ENCODE measurements around the gene MBNL3.

MBNL3 gene

DNA sequence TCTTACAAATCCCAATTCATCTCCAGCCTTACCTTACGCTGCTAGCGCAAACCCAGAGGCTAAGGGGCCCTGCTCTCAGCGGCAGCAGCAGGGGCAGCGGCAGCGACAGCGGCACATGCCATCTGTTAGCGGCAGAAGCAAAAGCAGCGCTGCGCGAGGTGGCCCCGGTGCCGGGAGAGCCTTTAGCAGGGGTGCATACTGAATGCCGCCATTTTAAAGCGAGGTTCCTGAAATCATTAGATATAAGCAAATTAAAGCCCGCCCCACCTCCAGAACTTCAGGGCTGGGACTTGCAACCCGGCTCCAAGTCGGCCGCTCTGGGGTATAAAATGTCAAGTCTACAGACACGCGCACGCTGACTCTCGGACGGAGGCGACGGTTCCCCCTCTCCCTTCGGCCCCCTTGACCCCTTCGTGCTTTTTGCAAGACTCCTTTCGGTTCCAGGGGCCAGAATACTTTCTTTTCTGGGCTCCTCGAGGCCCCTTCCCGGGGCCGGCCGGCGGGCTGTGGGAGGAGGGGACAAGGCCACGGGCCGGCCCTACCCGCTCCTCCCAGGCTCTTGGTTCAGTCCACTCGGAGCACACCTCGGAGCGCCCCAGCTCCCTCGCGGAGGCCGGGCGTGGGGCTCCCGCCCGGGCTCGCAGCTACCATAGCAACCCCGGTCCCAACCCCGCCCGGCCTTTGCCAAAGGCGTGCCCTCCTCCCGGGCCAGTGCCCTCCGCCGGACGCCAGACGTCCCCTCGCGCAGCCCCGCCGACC lies at the start of gene MBNL3:
Gene MBNL3 (minus strand): TSS at position 220 of the 759 bp plus-strand sequence. CDS start 49,427 bp downstream, outside the sequence.
- peak; percentile 30 for DNase-seq (ENCODE audit: low read depth)

DNA sequence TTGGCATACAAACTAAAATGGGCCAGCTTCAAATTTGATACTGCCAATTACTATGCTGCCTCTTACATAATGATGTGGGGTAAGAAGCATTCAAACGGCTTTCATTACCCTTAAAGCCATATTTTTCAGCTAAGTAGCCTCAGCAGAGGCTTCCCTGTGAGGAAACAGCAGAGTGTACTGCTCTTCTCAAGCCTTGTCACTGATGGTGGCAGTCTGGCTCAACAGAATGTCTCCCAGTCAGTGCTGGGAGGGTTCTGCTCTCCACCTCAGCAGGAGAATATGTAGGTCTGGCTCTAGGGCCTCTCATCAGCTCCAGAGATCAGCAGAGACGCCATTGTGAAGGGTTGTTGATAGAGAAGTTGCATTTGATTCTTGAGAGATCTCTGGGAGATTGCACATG lies 44.6 kb upstream of the MBNL3 start:
- DNase-seq (ENCODE audit: low read depth) = no peak

DNA sequence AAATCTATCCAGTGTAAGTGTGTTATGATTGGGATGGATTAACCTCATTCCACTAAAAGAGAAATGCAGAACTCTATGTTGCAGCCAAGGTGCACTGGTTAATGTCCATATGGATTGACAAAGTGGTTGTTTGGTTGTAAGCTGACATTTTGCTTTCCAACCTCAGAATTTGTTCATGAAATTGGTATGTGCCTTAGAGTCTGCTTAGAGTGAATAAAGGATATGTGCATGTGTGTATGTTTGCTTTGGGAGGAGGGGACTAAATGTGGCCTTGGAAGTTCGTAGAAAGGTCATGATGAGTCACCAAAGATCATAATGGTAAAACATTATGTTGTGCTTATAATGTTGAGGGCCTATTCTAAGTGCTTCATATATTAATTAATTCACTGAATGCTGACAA lies 44.1 kb upstream of the MBNL3 start:
- DNase-seq (ENCODE audit: low read depth) = no peak

- no peak for DNase-seq (ENCODE audit: low read depth)
Measured at GRCh38 chrX:132532097-132532496, 43.3 kb upstream of the MBNL3 start.

- no peak for DNase-seq (ENCODE audit: low read depth)
Measured at GRCh38 chrX:132520792-132521191, 32.0 kb upstream of the MBNL3 start.

GRCh38 chrX:132520213-132520612 lies 31.4 kb upstream of the MBNL3 start:
- DNase-seq (ENCODE audit: low read depth) = no peak

DNA sequence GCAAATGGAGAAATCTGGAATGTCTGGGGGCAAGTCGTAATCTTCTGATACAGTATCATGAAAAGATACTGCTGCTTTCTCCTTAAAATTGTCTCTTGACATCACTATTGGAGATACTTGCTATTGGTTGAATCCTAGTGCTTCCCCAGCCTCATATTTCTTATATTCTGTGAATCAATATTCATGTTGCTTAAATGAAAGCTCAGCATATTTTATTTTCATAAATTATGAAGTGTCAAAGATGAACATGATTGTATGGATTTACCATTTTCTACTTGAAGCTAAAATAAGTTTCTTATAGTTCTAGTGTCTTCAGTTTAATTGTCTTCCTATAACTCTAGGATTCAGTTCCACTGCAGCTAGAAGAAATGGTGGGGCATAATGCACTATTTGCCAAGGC lies 29.6 kb upstream of the MBNL3 start:
- DNase-seq (ENCODE audit: low read depth) = no peak

DNA sequence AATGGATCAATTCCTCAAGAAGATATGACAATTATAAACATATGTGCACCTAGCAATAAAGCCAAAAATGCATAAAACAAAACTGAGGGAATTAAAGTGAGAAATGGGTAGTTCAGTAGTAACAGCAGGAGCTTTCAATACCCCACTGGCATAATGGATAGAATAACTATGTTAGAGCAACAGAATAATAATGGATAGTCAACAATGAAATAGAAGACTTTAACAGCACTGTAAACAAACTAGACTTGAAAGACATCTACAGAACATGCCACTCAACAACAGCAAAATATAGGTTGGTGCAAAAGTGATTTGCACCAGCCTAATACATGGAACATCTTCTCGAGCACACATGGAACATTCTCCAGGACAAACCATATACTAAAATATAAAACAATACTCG lies 20.0 kb upstream of the MBNL3 start:
- DNase-seq (ENCODE audit: low read depth) = no peak

DNA sequence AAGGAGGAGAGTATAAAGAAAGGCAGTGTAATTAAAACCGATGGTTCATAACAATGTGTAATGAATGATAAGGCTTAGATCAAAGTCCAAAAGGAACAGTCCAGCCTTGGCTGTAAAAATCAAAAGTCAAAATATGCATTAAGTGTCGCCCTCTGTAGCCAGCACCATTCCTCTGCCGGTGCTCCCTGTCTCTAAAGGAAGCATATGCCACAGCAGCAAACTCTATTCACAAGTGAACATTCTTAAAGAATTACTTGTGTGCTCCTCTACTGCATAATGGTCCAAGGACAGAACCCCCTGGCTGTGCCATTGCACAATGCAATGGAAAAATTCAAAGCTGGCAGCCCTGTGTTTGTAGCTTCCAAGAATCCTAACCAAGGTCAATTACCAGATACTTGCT lies 16.3 kb upstream of the MBNL3 start:
- peak; percentile 31 for DNase-seq (ENCODE audit: low read depth)

- no peak for DNase-seq (ENCODE audit: low read depth)
Measured at GRCh38 chrX:132504417-132504816, 15.6 kb upstream of the MBNL3 start.

DNA sequence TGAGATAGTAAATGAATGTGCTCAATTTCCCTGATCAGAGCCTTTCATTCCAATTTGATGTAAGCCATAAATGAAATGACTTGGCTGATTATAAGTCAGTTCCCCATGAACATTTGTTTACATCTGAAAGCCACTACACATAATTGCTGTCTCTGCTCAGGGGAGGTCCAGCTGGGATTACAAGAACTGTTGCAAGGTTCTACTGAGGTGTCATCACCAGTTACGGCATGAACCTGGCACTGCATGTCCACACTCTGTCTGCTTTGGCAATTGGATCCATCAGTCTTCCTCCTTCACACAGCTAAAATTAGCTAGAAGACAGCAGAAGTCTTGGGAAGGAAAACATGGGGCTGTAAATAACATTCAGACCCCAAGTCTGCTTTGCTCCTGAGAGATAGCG lies 12.8 kb upstream of the MBNL3 start:
- no peak for DNase-seq (ENCODE audit: low read depth)

DNA sequence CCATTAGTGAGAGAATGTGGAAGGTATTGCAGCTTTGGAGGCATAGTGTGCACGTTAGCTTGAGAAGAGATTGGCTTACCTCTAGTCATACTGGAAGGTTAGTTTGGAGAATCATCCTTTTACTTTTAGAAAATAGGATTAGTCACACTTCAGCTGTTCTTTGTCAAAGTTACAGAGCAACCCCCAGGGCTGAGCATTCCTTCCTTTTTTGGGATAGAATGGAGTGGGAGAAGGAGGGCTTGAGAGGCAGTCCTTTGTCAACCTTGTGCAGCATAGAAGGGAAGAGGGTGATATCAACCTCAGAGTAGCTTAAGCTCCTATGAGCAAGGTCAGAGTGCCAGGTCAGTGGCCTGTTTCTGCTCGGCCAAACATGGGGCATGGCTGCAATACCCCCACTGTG lies 8.6 kb upstream of the MBNL3 start:
- DNase-seq (ENCODE audit: low read depth) = no peak

DNA sequence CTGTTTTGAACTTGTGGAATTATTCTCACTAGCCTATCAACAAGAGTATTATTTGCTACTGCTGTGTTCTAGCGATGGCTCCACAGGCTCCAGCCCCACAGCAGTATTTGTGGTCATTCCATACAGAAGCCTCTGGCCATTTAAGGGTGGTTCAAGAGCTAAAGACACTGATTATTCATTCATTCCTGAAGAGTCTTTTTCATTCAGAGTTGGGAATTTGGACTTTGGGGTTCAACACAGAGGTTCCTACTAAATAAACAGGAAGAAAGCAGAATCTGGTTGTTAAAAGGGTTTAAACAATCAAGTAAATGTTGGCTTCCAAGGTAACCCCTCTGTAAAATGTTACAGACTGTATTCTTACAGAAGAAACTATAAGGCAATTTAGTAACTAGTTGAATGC lies 4.3 kb upstream of the MBNL3 start:
- no peak for DNase-seq (ENCODE audit: low read depth)

DNA sequence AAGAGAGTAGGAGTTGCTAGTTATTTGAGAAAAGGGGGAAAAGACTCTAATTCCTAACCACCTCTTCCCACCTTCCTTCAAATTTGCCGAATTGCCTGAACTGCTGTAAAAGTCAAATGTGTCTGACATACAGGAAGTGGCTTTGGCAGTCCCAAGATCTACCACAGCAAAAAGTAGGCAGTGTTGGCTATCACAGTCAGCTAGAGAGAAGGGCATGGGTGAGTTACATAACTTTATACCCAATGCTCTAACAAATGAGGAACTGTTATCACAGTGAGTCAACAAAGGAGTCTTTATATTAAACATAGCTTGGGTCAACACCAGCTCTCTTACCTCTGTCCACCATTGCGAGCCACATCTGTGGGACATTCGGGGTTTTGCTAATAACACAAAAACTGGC lies 2.4 kb upstream of the MBNL3 start:
- DNase-seq (ENCODE audit: low read depth) = no peak

DNA sequence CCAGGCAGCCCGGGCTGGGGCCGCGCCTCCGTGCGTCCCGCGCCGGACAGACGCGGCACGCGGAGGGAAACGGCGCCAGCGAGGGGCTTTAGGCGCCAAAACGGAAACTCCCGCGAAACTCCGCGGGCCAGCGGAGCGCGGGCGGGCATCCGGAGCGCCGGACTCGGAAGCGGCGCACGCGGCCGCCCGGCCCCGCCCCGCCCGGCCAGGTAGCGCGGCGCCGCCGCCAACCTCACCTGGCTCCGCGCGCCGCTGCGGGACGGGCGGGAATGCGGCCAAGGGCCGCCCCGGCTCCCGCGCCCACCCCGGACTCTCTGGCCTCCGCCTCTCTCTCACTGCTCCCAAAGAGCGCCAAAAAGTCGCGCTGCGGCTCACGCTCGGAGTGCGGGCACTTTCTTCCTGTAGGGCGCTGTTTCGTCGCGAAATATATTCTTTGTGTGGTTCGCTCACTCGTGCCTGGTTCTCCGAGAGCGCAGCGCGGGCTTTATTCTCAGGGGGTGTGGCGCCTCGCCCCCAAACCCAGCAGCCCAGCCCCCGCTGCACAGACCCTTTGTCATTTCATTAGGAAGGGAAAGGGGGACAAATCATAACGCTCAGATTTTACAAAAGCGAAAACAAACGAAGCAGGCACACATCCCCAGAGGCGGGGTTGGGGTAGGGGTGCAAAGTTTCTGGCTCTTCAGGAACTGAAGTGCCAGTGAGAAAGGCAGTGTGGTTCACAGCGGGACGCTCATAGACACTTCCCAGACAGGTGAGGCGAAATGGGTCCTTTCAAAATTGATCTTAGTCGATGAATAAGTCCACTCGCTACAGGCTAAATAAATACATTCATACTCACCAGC lies 961 bp upstream of the MBNL3 start:
- DNase-seq (ENCODE audit: low read depth) = no peak

- DNase-seq (ENCODE audit: low read depth) = no peak
Measured at GRCh38 chrX:132488180-132488705, 595 bp downstream of the MBNL3 start.

GRCh38 chrX:132486599-132487178 lies 2.1 kb downstream of the MBNL3 start:
- no peak for DNase-seq (ENCODE audit: low read depth)

- no peak for DNase-seq (ENCODE audit: low read depth)
Measured at GRCh38 chrX:132483951-132484350, 4.9 kb downstream of the MBNL3 start.

DNA sequence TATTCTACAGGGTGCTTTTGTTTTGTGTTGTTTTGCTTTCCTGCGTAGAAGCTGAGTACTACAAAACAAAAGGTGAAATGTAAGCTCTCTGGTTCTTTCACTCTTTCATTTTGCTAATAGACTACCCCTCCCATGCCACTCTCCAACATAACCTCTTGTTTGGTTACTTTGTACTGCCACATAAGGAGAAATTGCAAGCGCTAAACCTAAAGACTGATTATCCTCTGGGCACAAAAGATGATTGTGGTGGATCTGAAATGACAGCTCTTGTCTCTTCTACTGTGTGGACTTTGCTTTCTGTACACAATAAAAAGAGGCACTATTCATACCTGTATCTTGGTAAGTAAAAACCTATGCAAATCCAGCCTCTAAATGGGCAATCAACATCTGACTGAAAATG lies 5.3 kb downstream of the MBNL3 start:
- DNase-seq (ENCODE audit: low read depth) = no peak

- no peak for DNase-seq (ENCODE audit: low read depth)
Measured at GRCh38 chrX:132482632-132483031, 6.2 kb downstream of the MBNL3 start.

DNA sequence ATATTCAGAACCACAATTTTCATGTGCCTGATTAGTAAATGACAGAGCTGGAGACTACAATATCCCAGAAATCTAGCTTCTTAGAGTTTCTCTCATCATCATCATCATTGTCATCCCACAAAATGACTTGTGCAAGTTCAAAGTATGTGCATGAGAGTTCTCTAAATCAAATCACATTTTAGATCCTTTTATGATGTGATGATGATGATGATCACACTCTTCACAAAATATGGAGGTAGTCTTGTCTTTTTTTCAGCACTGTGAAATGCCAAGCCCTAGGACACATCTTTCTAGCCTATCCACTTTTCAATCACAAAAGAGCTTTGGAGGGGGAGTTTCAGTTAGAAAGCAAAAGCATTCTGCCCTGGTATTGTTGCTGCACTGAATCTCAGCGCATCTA lies 7.4 kb downstream of the MBNL3 start:
- DNase-seq (ENCODE audit: low read depth) = no peak

DNA sequence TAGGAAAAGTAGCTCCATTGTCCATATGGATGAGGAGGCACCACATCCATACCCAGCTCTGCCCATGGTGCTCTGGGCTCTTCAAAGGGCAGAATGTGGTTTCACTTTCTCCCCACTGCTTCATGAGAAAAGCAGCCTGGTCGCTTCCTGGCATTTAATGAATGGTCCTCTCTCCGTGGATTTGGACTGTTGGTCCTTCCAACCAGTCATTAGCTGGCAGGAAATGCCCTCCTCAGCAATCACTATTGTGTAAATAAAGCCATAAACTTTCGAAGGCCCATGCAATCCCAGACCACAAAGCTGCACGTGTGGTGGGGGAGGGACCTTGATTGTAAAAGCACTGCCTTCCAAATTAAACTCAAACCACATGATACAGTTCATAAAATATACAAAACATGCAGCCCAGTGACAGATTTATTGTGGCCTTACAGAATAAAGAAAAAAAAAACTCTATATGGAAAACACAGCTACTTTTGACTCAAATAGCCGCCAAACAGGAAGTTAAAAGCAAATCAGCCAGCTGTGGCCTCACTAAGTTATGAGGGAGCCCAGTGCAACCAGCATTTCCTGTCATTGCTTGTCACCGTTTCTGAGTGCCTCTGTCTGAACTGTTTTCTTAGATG lies 8.1 kb downstream of the MBNL3 start:
- DNase-seq (ENCODE audit: low read depth) = no peak
